RWPE2 (cell line): Measurements from ENCODE around the gene PIK3R2.

Source experiments
- ATAC-seq: fragments of 200-7000 bp; cut with Tn5 transposase; 3 replicates; pipeline ENCODE4 v1.9.1; 2021; ENCODE audit warnings: low read depth
- DNase-seq: peaks from one replicate; pipeline ENCODE4 v3.0.0-alpha.2; 2020; ENCODE audit warnings: low spot score
- H3K27ac ChIP-seq: fragments of 450-650 bp; 2 replicates; pipeline ENCODE4 v1.5.1; 2017; ENCODE audit warnings: mild to moderate bottlenecking; ENCODE audit not compliant: poor library complexity, severe bottlenecking
- H3K27me3 ChIP-seq: fragments of 250-450 bp; sonication (Bioruptor Pico); 2 replicates; pipeline ENCODE4 v1.5.1; 2021; ENCODE audit warnings: mild to moderate bottlenecking, moderate library complexity; ENCODE audit not compliant: insufficient read depth, poor library complexity, severe bottlenecking
- H3K36me3 ChIP-seq: fragments of 250-450 bp; sonication (Bioruptor Pico); 2 replicates; pipeline ENCODE4 v1.5.1; 2020; ENCODE audit warnings: low read depth, mild to moderate bottlenecking, moderate library complexity
- H3K4me1 ChIP-seq: fragments of 250-450 bp; sonication (Bioruptor Pico); 2 replicates; pipeline ENCODE4 v1.5.1; 2021; ENCODE audit warnings: mild to moderate bottlenecking, moderate library complexity; ENCODE audit not compliant: insufficient read depth, poor library complexity, severe bottlenecking
- H3K4me3 ChIP-seq: fragments of 250-450 bp; sonication (Bioruptor Pico); 2 replicates; pipeline ENCODE4 v1.5.1; 2021; ENCODE audit warnings: mild to moderate bottlenecking, moderate library complexity; ENCODE audit not compliant: severe bottlenecking
- H3K9me3 ChIP-seq: fragments of 250-450 bp; sonication (Bioruptor Pico); 2 replicates; pipeline ENCODE4 v1.5.1; 2021; ENCODE audit warnings: mild to moderate bottlenecking, moderate library complexity; ENCODE audit not compliant: severe bottlenecking
- CTCF ChIP-seq: fragments of 450-650 bp; IDR thresholded peaks from one replicate; pipeline ENCODE4 v1.5.1; 2017; ENCODE audit warnings: mild to moderate bottlenecking, moderate library complexity; ENCODE audit not compliant: poor library complexity, severe bottlenecking

PIK3R2 gene

GRCh38 chr19:18160493-18160970 lies 7.6 kb downstream of the PIK3R2 start:
- H3K27ac ChIP-seq, result peak overlapping the region; percentile 30
- peaks cover 52% of the 10 kb centered on the region for H3K36me3 ChIP-seq

GRCh38 chr19:18160971-18161635 lies 8.1 kb downstream of the PIK3R2 start:
- H3K9me3 ChIP-seq, result no peaks in the 10 kb centered on the region
- peak; percentile 56 for ATAC-seq
- DNase-seq, result no peak
- peak overlapping the region; percentile 30 for H3K27ac ChIP-seq
- no peaks in the 10 kb centered on the region for H3K27me3 ChIP-seq
- peaks cover 20% of the 10 kb centered on the region for H3K4me1 ChIP-seq
- H3K36me3 ChIP-seq, result peaks cover 57% of the 10 kb centered on the region
- H3K4me3 ChIP-seq, result peak overlapping the region; percentile 23
- peak; percentile 97 for TF ChIP-seq CTCF

More at GRCh38 chr19:18160493-18160970, 7.6 kb downstream of the PIK3R2 start:
- H3K27me3 ChIP-seq, result no peaks in the 10 kb centered on the region
- no peak for DNase-seq
- H3K4me1 ChIP-seq, result peaks cover 20% of the 10 kb centered on the region
- H3K9me3 ChIP-seq, result no peaks in the 10 kb centered on the region
- TF ChIP-seq CTCF, result no peak
- no peak for ATAC-seq
- peak overlapping the region; percentile 23 for H3K4me3 ChIP-seq

- no peaks in the 10 kb centered on the region for H3K9me3 ChIP-seq
- no peak for ATAC-seq
- TF ChIP-seq CTCF, result peak; percentile 71
- no peaks in the 10 kb centered on the region for H3K27me3 ChIP-seq
- H3K4me1 ChIP-seq, result peaks cover 18% of the 10 kb centered on the region
- no peak overlapping the region for H3K27ac ChIP-seq
- peaks cover 57% of the 10 kb centered on the region for H3K36me3 ChIP-seq
- H3K4me3 ChIP-seq, result no peak overlapping the region
- DNase-seq, result no peak
Observed at GRCh38 chr19:18161636-18162002, 8.7 kb downstream of the PIK3R2 start.

GRCh38 chr19:18164072-18164471 lies 11.1 kb downstream of the PIK3R2 start:
- DNase-seq, result no peak
- H3K9me3 ChIP-seq, result no peaks in the 10 kb centered on the region
- ATAC-seq, result no peak
- H3K4me3 ChIP-seq, result no peak overlapping the region
- peaks cover 4% of the 10 kb centered on the region for H3K4me1 ChIP-seq
- no peak overlapping the region for H3K27ac ChIP-seq
- peaks cover 78% of the 10 kb centered on the region for H3K36me3 ChIP-seq
- H3K27me3 ChIP-seq, result no peaks in the 10 kb centered on the region
- no peak for TF ChIP-seq CTCF
